Effector memory CD4-positive, alpha-beta T cell (primary cell): ENCODE measurements around the gene SPPL3.

ENCODE experiments used
- DNase-seq, 3 donors: peaks; one replicate each; pipeline ENCODE4 v3.0.0-alpha.2; 2020
- H3K27ac ChIP-seq: 2 replicates; pipeline ENCODE4 v1.7.0; 2013; ENCODE audit warnings: mild to moderate bottlenecking, low read length, moderate library complexity; ENCODE audit not compliant: insufficient read depth, poor library complexity, severe bottlenecking
- H3K27me3 ChIP-seq: replicated peaks from 2 replicates; pipeline ENCODE4 v1.7.0; 2013; ENCODE audit warnings: mild to moderate bottlenecking, low read length; ENCODE audit not compliant: insufficient read depth, control insufficient read depth, poor library complexity, severe bottlenecking
- H3K36me3 ChIP-seq: 2 replicates; pipeline ENCODE4 v1.7.0; 2013; ENCODE audit warnings: mild to moderate bottlenecking, low read length, moderate library complexity; ENCODE audit not compliant: control insufficient read depth, insufficient read depth
- H3K4me1 ChIP-seq: 2 replicates; pipeline ENCODE4 v1.7.0; 2013; ENCODE audit warnings: low read length, mild to moderate bottlenecking; ENCODE audit not compliant: control insufficient read depth, insufficient read depth, poor library complexity, severe bottlenecking
- H3K4me3 ChIP-seq: 2 replicates; pipeline ENCODE4 v1.7.0; 2013; ENCODE audit warnings: low read length, low read depth, mild to moderate bottlenecking; ENCODE audit not compliant: insufficient read depth, poor library complexity, severe bottlenecking
- H3K9me3 ChIP-seq: 2 replicates; pipeline ENCODE4 v1.7.0; 2013; ENCODE audit warnings: mild to moderate bottlenecking, low read length, moderate library complexity; ENCODE audit not compliant: control insufficient read depth

The SPPL3 gene

GRCh38 chr12:120879102-120879501, 25.1 kb downstream of the SPPL3 start:
- no peaks in the 10 kb centered on the region for H3K9me3 ChIP-seq
- no peak overlapping the region for H3K4me3 ChIP-seq
- no peaks in the 10 kb centered on the region for H3K4me1 ChIP-seq
- no peak overlapping the region for H3K27ac ChIP-seq
- H3K27me3 ChIP-seq, result no peaks in the 10 kb centered on the region
- DNase-seq, result no peak
- no peaks in the 10 kb centered on the region for H3K36me3 ChIP-seq

- H3K27me3 ChIP-seq, result no peaks in the 10 kb centered on the region
- H3K4me1 ChIP-seq, result peaks cover 5% of the 10 kb centered on the region
Observed at GRCh38 chr12:120874547-120875245, 29.5 kb downstream of the SPPL3 start.

GRCh38 chr12:120873226-120873625, 30.9 kb downstream of the SPPL3 start:
- Histone ChIP-seq H3K27me3 (no peaks in the 10 kb centered on the region), H3K9me3 (no peaks in the 10 kb centered on the region), H3K4me3 (no peak overlapping the region), H3K27ac (no peak overlapping the region), H3K4me1 (peaks cover 5% of the 10 kb centered on the region), H3K36me3 (no peaks in the 10 kb centered on the region)
- no peak for DNase-seq

More at GRCh38 chr12:120874547-120875245, 29.5 kb downstream of the SPPL3 start:
- Histone ChIP-seq H3K36me3 (no peaks in the 10 kb centered on the region), H3K4me3 (no peak overlapping the region), H3K9me3 (no peaks in the 10 kb centered on the region), H3K27ac (no peak overlapping the region)
- no peak for DNase-seq

- Histone ChIP-seq H3K36me3 (peaks cover 3% of the 10 kb centered on the region), H3K27ac (no peak overlapping the region), H3K4me1 (peaks cover 5% of the 10 kb centered on the region), H3K9me3 (no peaks in the 10 kb centered on the region), H3K4me3 (no peak overlapping the region), H3K27me3 (no peaks in the 10 kb centered on the region)
- DNase-seq, result no peak
Observed at GRCh38 chr12:120872487-120872886, 31.7 kb downstream of the SPPL3 start.

GRCh38 chr12:120870415-120870814, 33.7 kb downstream of the SPPL3 start:
- Histone ChIP-seq H3K4me3 (no peak overlapping the region), H3K27me3 (no peaks in the 10 kb centered on the region), H3K27ac (no peak overlapping the region), H3K36me3 (peaks cover 3% of the 10 kb centered on the region), H3K9me3 (no peaks in the 10 kb centered on the region), H3K4me1 (peaks cover 5% of the 10 kb centered on the region)
- DNase-seq, result no peak

GRCh38 chr12:120869376-120869775, 34.8 kb downstream of the SPPL3 start:
- no peaks in the 10 kb centered on the region for H3K9me3 ChIP-seq
- peaks cover 5% of the 10 kb centered on the region for H3K4me1 ChIP-seq
- no peak overlapping the region for H3K27ac ChIP-seq
- DNase-seq, result no peak
- H3K27me3 ChIP-seq, result no peaks in the 10 kb centered on the region
- H3K4me3 ChIP-seq, result no peak overlapping the region
- peaks cover 3% of the 10 kb centered on the region for H3K36me3 ChIP-seq

- Histone ChIP-seq H3K4me1 (no peaks in the 10 kb centered on the region), H3K4me3 (no peak overlapping the region), H3K36me3 (peaks cover 3% of the 10 kb centered on the region), H3K27ac (no peak overlapping the region), H3K9me3 (no peaks in the 10 kb centered on the region), H3K27me3 (no peaks in the 10 kb centered on the region)
- DNase-seq, result no peak
Observed at GRCh38 chr12:120866108-120866507, 38.0 kb downstream of the SPPL3 start.

GRCh38 chr12:120865098-120865497, 39.1 kb downstream of the SPPL3 start:
- Histone ChIP-seq H3K27ac (no peak overlapping the region), H3K27me3 (no peaks in the 10 kb centered on the region), H3K4me1 (no peaks in the 10 kb centered on the region), H3K36me3 (peaks cover 3% of the 10 kb centered on the region), H3K4me3 (no peak overlapping the region), H3K9me3 (no peaks in the 10 kb centered on the region)
- DNase-seq, result no peak

- no peak for DNase-seq
- Histone ChIP-seq H3K36me3 (peaks cover 5% of the 10 kb centered on the region), H3K9me3 (no peaks in the 10 kb centered on the region), H3K4me3 (no peak overlapping the region), H3K4me1 (no peaks in the 10 kb centered on the region), H3K27me3 (no peaks in the 10 kb centered on the region), H3K27ac (no peak overlapping the region)
Observed at GRCh38 chr12:120862664-120863063, 41.5 kb downstream of the SPPL3 start.

GRCh38 chr12:120861074-120861795, 42.9 kb downstream of the SPPL3 start:
- no peak overlapping the region for H3K27ac ChIP-seq
- H3K36me3 ChIP-seq, result peaks cover 5% of the 10 kb centered on the region
- H3K27me3 ChIP-seq, result no peaks in the 10 kb centered on the region
- no peaks in the 10 kb centered on the region for H3K9me3 ChIP-seq
- no peak overlapping the region for H3K4me3 ChIP-seq
- H3K4me1 ChIP-seq, result peaks cover 6% of the 10 kb centered on the region
- DNase-seq, result no peak
